Activated gamma-delta T cell treated with Interleukin-2 at 50 U/mL for 16 hours (primary cell): ENCODE results near the gene CRIM1.

Source experiments
- DNase-seq: peaks from one replicate; pipeline ENCODE4 v3.0.0-alpha.2; 2020

The CRIM1 gene

DNA sequence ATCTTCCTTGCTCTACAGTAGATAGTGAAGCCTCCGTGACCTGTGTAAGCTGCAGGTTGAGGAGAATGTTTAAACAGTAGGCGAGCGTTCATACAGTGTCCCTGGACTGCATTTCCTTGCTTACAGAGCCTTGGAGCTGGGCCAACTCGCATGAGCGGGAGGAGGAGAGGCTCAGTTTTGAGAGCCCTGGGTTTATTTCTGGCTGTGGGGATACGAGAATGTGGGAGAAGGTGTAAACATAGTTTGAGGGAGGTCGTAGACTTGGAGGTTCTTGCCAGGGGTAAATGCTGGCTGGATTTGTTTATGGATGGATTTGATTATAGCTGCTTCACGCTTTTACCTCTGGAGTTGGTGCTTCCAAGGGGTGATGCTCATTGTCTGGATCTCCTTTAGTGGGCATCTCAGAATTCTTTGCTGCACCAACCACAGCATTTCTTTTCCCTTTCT, 20.8 kb downstream of the CRIM1 start:
- DNase-seq, result no peak

DNA sequence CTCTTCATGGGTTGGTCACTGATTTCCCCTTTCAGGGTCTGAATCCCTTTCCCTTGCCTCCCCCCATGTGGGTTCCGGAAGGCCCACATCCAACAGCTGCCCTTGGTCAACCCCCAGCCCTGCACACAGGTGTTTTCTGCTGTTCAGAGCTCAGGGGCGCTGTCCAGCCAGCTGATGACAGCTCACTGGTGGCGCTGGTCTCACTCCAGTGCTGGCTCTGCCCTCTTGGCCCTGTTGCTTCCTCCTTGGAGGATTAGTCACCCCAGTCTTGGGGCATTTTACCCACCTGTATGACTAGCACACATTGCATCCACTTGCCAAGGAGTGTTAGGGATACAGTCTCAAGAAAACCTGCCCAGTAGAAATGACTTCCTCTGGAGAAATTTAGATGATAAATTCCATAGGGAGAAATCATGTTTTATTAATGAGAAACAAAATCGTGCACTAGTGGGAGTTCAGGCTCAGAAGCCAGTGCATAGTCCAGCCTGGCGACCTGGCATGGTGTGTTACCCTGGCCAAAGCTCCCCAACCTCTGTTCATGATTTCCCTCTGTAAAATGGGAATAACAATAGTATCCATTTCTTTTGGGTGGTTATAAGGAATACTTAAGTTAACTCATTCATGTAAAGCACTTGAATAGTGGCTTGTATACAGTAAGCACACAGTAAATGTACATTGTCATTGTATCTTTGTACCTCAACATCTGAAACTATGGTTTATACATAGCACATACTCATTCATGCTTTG, 21.6 kb downstream of the CRIM1 start:
- DNase-seq, result no peak

DNA sequence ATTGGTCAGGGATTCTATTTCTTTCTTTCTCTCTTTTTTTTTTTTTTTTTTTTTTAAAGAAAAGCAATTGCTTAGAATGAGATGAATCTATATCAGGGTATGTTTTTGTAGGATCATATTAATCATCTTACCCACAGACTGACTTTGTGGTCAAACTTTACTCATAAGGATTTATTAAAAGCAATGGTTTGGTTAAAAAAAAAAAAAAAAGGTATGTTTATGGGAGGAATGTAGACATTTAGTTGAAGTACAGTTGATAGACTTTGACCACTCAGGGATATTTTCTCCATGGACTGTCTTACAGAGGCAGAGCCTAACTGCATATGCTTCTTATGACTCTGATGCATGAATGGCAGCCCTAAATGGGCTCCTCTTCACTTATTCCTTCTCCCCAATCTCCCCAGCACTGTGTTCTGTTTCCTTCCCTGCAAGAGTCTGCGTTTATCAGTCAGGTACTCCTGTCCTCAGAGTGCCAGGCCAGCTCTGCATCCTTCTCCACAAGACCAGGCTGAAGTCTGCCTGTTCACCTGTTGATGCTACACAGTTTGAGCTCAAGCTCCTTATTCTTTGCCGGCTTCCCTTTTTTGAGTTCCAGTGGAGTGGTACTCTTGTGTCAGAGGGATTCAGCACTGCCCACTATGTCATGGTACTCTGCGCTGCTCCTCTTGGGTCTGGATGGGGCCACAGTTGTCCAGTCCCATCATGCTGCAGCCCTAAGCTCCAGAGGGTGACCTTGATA, 24.3 kb downstream of the CRIM1 start:
- DNase-seq, result no peak

DNA sequence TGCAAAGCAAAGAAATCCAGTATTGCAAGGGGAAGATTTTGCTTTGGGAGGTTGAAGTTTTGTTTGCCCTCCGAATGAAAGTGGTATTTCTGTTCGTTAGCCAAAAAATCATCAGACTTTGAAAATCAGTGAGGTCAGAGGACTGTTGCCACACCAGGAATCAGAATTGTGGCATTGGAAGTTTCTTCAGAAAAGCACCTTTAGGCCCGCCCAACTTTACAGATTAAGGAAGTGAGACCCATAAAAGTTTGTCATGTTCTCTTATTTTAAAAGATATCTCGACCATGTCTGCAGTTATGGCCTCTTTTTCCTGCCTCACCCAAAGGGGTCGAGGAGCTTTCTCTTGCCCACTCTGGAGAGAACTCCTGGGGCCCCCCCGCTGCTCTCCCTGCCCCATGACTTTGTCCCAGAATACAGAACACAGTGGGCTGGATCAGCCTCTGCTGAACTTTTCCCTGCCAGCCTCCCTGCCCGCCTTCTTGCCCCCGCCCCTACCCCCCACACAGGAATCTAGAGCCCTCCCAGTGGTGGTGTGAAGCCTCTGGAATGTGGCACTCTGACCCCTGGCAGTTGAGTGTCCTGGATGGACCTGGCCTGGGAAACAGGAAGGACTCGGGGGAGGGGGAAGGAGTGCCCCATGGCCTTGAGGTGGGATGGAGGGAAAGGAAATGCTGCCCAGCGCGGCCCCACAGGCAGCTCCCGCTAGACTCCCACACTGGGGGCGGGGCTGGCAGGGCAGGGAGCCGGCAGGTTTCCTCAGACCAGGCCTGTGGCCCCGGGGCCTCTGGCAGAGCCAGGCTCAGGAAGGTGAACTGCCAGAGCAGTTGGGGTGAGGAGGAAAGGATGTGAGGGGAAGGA, 25.3 kb downstream of the CRIM1 start:
- no peak for DNase-seq

DNA sequence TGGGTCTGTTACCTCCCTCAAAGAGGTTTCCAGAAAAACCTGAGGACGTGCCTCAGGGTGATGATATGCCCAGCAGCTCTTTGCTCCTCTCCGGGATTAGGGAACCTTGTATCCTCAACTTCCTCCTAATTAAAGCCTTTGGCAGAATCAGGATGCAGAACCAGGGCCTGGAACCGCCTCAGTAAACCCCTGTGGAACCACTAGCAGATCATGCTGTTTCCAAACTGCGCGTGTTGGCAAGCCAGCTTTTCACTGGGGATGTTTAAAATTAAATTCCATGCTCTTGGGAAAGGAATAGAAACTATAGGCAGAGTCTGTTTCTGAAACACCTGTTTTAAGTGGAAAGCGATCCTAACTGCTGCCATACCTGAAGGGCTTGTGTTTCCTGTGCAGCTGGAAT, 26.4 kb downstream of the CRIM1 start:
- no peak for DNase-seq

DNA sequence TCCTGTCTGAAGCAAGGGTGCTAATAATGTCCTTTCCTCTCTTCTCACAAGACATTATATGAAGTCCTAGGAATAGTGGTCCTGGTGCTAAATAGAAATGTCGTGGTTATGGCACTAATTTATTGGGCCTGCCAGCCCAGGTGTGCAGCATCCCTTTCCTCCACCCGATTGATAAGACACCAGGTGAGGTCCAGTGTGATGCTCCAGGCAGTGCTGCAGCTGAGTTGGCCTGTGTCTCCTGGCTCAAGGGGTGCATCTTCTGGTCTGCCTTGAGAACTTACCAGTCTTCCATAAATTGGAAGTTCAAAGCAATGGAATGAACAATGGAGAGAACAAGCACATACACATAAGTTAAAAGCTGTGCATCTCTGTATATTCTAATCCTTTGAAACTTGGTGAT, 26.9 kb downstream of the CRIM1 start:
- no peak for DNase-seq

DNA sequence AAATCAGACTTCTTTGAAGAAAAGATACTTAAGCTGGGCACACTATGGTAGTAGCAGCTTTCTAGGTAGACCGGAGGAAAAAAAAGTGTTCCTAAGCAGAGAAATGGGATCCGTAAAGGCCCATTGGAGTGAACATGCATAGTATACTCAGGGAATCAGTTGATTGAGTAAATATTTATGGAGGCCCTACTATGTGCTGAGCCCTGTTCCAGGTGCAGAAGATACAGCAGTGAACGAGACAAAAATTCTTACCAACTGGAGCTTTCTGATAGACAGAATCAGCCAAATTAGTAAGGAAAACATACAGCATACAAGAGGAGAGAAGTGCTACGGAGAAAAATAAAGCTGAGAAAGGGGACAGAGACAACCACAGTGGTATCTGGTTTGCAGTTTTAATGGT, 28.1 kb downstream of the CRIM1 start:
- DNase-seq, result no peak

DNA sequence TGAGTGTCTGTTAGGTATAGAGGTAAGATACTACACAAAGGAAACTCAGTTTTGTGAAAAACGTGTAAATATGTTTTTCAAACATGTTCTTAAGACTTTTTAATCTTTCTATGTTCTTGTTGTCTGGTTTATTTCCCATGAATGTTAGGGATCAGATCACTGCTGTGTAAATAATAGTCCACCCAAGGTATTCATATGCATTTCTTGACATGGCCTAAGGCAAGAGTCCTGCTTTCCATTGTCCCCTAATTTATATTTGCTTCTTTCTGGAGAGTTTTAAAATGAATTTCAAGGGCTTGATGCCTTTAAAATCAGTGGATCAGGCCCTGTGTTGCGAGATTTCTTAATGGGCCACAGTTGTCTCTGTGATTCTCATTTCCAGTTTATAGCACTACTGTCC, 28.9 kb downstream of the CRIM1 start:
- no peak for DNase-seq

DNA sequence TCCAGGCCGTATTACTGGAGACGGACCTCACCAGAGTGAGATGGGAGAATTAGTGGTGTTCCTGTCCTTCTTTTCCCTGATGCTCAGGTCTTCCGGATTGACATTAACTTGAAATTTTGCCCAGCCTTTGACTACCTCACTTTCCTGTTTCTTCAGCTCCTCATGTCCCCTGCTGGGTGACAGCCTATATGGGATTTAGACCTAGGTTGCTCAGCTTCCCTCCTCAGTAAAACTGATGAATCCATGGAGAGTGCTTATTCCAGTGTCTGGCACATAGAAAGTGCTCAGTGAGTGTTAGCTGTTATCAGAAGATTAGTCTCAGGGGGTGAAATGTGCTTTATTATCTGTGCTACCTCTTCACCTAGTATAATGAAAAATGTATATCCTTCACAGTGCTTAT, 30.0 kb downstream of the CRIM1 start:
- no peak for DNase-seq

DNA sequence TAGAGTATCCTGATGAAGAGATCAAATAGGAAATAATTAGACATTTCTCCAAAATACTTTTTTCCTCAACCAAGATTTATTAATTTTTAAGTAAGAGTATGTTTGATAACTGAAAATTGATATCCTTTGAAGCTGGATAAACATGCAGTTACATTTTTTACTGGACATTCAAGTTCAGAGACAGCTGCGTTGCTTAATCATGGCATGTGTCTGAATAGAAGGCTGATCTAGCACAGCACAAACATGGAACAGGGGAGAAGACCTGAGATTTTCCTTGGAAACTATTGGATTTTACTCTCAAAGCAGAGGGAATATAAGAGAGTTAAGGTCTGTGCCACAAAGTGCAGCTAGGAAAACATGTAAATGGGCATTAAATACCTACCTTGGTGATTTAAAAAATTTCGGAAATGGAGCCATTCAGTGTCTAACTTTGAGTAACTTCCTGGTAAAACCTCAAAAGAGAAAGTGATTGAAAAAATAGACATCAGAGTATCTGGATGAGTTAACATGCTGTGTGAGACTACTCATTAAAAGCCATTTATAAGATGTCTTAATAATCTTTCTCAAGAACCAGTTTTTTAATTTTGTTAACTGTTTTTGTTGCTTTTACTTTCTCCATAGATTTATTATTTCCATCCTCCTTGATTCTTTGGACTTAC, 31.8 kb downstream of the CRIM1 start:
- no peak for DNase-seq

DNA sequence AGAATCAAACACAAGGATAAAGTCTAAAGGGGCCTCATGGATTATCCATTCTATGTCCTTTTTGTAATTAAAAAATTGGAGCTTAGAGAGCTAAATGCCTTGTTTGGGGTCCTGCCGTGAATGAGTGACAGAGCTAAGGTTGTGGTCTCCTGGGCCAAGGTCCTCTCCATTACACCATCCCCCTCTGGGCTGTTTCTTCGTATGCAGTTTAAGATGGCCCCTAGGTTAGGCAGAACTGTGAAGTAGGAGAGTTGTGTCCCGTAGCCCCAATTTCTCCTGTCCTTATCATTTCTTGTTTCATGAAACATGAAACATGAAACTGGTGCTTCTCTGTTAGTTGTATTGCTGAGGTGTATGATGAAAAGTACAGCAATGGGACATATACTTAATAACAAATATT, 32.9 kb downstream of the CRIM1 start:
- no peak for DNase-seq

DNA sequence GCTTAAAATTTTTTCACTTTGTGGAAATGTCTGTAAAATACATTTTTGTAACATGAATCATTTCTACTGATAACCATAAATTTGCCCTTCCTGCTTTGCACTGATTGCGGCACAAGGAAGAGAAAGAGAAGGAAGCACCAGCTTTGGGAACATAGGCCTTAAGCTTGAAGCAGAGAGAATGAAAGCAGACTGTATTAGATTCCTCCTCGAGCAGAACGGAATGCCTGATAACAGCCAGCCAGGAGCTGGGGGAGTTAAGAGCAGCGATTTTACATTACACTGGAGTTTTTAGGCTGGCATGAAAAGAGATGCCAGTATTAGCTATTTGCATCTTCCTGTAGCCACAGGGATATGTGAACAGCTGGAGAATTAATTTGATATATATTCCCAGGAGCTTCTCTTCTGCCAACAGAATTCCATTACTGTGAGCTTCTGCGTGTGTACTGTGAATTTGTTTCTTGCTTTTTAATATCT, 33.5 kb downstream of the CRIM1 start:
- DNase-seq, result no peak

DNA sequence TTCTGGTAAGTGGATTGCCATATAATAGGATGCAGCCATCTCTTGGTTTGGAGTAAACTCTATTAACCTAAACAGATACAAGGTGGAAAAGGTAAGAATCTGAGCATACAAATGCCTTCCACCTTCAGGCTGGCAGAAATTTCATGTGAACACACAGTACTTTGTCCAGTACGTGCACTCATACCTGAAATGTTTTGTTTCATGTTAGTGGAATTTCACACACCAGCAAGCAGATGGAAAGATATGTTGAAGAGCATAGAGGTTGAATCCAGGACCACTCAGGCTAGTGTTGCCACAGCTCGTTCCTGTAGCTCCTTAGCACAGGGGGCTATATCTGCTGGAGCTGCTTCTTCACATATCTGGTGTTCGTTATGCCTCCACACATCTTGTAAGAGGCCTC, 34.0 kb downstream of the CRIM1 start:
- DNase-seq, result no peak

DNA sequence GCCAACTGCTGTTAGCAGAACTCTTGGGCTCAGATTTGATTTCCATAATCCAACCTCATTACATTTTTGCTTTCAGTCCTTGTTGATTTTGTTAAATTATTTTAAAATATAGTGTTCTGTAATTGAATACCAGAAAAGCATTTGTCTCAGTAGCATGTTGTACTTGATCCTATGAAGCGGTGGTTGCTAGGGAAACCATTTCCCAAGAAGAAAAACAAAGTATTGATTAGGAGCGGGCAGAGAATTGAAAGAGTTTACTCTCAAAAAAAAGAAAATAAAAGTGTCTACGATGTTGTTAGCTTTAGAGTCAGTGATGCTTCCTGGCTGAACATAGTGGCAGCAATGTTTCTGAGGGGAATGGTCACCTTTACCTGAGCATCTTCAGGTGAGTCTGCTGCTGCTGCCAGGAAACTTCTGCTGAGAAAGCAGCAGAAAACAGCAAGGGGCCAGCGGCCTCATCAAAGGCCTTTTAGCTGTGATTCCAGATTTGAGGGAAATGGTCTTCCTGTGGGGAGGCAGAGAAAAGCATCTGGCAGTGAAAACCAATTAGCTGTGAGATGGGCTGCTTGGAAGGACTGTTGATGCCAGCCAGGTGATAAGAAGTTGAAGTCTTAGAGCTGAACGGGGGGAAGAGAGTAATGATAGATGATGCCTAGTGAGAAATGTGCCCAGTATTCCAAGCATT, 37.1 kb downstream of the CRIM1 start:
- DNase-seq, result no peak

DNA sequence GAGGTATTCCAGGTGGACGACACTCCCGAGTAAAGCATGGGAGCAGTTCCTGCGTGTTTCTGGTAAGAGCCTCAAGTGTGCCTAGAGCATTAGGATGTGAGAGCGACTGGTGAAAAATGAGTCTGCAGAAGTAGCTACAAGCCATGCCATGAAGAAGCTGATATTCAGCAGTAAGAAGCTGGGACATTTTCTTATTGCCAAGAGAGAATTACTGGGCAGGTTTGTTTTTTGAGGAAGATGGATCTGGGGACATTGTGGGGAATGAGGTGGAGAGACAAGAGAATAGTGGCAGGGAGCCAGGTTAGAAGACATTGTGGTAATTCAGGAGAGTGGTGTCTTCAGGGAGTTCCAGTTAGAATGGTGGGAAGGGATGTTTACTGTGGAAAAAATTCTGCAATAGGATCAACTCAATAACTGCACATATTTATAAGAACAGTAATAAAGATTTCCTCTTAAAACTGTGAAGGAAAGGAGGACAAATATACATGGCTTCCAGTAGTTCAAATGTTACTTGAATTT, 38.2 kb downstream of the CRIM1 start:
- DNase-seq, result no peak

DNA sequence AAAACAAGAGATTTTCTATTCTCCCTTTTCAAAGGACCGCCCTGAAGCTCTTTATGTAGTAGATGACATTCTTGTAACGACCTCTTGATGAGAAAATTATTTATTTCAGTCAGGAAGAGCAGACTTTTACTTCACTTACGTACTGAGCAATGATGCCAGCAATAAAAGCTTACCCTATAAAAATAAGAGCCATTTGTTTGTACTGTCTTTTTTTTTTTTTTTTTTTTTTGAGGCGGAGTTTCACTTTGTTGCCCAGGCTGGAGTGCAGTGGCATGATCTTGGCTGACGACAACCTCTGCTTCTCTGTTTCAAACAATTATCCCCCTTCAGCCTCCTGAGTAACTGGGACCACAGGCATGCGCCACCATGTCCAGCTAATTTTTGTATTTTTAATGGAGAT, 39.2 kb downstream of the CRIM1 start:
- no peak for DNase-seq

DNA sequence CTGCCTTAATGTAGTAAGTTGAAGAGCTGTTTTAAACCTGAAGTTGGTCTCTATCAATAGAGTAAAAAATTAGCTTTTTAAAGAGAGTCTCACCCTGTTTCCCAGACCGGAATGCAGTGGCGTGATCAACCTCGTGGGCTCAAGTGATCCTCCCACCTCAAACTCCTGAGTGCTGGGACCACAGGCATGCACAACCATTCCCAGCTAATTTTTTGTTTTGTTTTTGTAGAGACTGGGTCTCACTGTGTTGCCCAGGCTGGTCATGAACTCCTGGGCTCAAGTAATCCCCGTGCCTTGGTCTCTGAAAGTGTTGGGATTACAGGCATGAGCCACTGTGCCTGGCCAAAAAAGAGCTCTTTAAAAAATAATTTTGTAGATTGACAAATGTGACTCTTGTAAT, 40.3 kb downstream of the CRIM1 start:
- DNase-seq, result no peak

DNA sequence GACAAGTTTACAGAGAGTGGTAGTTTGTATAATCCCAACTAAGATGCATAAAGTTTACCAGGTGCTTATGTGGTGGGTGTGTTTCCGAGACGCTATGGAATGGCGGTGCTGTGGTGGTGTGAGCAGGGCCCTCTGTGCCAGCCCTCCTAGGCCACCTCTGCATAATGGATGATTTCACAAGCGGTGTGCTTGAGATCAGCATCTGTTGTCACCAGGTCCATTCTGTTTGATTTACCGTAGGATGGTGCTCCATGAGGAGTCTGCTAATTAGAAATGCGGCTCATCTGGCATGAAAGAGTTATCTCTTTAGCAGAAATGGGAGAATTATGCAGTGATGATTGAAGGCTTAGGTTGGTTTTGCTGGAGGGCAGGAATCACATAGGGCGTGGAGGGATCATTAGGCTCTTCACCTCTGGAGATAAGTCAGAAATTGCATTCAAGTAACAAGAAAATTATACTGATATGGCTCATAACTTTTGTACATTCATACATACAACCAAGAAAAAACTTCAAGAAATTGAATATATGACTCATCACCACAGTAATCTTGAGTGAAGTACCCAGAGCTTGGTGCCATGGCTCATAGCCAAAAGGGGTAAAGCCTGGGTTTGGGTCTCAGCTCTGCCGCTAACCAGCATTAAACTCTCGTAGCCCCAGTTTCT, 41.4 kb downstream of the CRIM1 start:
- DNase-seq, result no peak

DNA sequence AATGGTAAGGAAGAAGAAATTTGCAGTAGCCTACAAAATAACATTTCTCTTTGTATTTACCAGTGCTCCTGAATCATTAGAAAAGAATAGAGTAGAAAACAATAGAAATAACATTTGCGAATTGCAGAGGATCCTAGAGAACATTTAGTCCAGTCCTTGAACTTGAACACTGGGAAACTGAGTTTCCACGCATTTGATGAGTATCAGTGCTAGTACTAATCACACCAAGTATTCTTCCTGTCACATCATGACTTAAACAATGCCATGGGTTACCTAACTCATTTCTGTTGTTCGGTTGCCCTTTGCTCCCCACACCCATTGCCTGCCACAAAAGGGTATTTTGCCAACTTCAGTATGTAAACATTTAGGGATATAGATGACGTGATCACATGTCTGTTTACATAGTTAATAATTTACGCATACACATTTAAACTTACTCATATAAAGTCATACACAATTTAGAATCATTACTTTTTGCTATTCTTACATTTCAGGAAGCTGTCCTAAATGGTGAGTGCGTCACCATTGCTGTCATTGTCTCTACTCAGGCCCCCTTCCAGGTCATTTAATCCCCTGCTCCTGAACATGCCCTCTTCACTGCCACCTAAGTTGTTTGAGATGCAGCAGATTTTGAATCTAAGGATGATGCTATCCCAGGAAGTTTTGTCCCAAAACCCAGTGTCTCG, 42.3 kb downstream of the CRIM1 start:
- no peak for DNase-seq

DNA sequence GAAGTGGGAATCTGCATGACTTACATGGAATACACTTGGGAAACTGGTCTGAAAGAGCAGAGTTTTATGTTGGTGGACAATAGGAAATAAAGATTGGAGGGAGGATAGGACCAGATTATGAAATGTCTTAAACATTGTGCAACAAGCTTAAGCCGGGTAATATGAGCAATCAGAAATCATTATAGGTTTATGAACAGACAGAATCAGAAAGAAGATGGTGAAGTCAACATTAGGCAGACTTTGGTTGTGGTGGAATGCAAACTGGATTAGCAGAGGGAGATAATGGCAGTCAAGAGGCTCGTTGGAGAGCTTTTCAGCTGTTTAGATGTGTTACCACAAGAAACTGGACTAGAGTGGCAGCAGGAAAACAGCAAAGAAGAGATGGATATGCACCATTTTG, 43.5 kb downstream of the CRIM1 start:
- no peak for DNase-seq

DNA sequence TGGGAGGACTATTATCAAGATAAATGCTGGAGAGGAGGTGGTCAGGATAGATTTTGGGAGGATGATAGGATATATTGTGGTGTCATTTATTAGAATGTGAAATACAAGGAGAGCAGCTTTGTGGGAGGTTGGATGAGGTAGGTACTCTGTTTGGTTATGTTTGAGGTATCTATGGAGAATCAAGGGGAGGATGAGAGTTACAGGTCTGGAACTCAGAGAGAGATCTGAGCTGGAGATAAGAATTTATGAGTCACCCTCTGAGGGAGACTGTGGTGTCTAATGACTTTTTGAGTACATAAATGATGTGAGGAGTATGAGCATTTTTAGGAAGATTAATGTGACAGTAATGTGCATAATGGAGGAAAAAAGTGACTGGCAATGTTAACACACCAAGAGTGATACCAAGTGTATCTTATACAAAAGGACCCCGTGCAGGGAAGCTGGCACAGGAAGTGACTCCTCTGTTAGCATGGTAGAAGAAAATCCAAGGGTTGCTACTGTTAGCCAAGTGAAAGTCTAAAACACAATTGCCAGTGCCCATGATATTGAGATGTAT, 48.2 kb downstream of the CRIM1 start:
- no peak for DNase-seq
